Measurements from ENCODE around the gene IL36RN.

DNA sequence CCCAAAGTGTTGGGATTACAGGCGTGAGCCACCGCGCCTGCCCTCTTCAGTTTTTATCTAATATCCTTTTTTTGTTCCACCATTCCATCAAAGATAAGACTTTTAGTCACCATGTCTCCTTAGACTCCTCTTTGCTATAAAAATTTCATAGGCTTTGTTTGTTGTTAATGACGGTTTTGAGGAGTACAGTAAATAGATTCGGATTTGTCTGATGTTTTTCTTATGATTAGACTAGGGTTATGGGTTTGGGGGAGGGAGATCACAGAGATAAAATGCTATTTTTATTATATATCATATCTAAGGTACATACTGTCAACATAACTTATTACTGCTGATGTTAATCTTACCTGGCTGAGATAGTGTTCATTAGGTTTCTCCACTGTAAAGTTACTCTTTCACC lies 12.5 kb upstream of the IL36RN start:
- TF ChIP-seq, protein P1, sequence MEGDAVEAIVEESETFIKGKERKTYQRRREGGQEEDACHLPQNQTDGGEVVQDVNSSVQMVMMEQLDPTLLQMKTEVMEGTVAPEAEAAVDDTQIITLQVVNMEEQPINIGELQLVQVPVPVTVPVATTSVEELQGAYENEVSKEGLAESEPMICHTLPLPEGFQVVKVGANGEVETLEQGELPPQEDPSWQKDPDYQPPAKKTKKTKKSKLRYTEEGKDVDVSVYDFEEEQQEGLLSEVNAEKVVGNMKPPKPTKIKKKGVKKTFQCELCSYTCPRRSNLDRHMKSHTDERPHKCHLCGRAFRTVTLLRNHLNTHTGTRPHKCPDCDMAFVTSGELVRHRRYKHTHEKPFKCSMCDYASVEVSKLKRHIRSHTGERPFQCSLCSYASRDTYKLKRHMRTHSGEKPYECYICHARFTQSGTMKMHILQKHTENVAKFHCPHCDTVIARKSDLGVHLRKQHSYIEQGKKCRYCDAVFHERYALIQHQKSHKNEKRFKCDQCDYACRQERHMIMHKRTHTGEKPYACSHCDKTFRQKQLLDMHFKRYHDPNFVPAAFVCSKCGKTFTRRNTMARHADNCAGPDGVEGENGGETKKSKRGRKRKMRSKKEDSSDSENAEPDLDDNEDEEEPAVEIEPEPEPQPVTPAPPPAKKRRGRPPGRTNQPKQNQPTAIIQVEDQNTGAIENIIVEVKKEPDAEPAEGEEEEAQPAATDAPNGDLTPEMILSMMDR (IDR thresholded peaks at IDR 0.05 in 4 of 5, conservative IDR thresholded peaks at IDR 0.05 in 1 of 5): no peak
- no peak for TF ChIP-seq POLR2A (IDR thresholded peaks at IDR 0.05)

All from gastrocnemius medialis (tissue), 4 donors.